GM23338 (cell line): ENCODE data around the gene FTL. TPM values are rescaled to one million over a fixed set of nuclear protein-coding genes. Genes with fewer than 3 reads are reported as not detected.

Experiments used
- CREB1 ChIP-seq: fragments of 250-450 bp; sonication (Bioruptor Pico); IDR thresholded peaks from 2 replicates; pipeline ENCODE4 v1.5.0; 2020; ENCODE audit warnings: low read depth, mild to moderate bottlenecking, moderate library complexity
- EZH2phosphoT487 ChIP-seq: fragments of 200-600 bp; sonication (generic); IDR thresholded peaks from one replicate; pipeline ENCODE4 v1.8.1; 2018; ENCODE audit warnings: antibody characterized with exemption; ENCODE audit not compliant: unreplicated experiment
- JUNB ChIP-seq: IDR thresholded peaks from one replicate; pipeline ENCODE4 v1.6.1; 2016; ENCODE audit warnings: antibody characterized with exemption; ENCODE audit not compliant: unreplicated experiment
- REST ChIP-seq: IDR thresholded peaks from one replicate; pipeline ENCODE4 v1.6.1; 2018; ENCODE audit warnings: antibody characterized with exemption; ENCODE audit not compliant: unreplicated experiment
- ZNF114 ChIP-seq: fragments of 250-450 bp; sonication (Bioruptor Pico); IDR thresholded peaks from 2 replicates; pipeline ENCODE4 v1.5.0; 2020; ENCODE audit warnings: mild to moderate bottlenecking, moderate library complexity
- ZNF331 ChIP-seq: fragments of 250-450 bp; sonication (Bioruptor Pico); IDR thresholded peaks from 2 replicates; pipeline ENCODE4 v1.5.0; 2020; ENCODE audit warnings: low read depth, mild to moderate bottlenecking, moderate library complexity
- ZNF462 ChIP-seq: fragments of 250-450 bp; sonication (Bioruptor Pico); IDR thresholded peaks from 2 replicates; pipeline ENCODE4 v1.5.0; 2020; ENCODE audit warnings: mild to moderate bottlenecking, moderate library complexity
- polyA plus RNA-seq: library from polyadenylated mRNA; unstranded; fragments of >200 nt; fragmentation: Nextera tagmentation; extraction: Ambion mirVana; gene quantifications from 2 replicates; pipeline ENCODE4 v1.2.1, GENCODE V29; 2016
- total RNA-seq: library from RNA; depleted of rRNA; stranded (reverse); fragments of >200 nt; shearing (Covaris generic); gene quantifications from 2 replicates; pipeline ENCODE4 v1.2.3, GENCODE V29; 2014

The FTL gene
- total and polyA plus RNA-seq, 2 experiments from 2014 or later: 2,064 to 5,436 TPM

DNA sequence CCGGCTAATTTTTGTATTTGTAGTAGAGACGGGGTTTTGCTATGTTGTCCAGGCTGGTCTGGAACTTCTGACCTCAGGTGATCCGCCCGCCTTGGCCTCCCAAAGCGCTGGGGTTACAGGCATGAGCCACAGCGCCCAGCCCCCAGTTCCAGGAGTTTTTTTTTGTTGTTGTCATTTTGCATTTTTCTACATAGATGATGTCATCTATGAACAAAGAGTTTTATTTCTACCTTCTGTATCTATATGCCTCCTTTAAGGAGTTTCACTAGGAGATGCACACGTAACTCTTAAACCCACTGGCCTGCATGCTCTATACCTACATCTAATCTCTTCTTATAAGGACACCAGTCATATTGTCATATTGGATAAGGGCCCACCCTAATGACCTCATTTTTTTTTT lies 26.9 kb upstream of the FTL start (continued):
- no peak for TF ChIP-seq ZNF462 (CRISPR knock-in tag)
- TF ChIP-seq REST: no peak
- TF ChIP-seq ZNF114 (CRISPR knock-in tag): no peak
- no peak for TF ChIP-seq JUNB
- TF ChIP-seq CREB1 (CRISPR knock-in tag): no peak
- no peak for TF ChIP-seq EZH2phosphoT487
- no peak for TF ChIP-seq ZNF331 (CRISPR knock-in tag)
